Astrocyte of the cerebellum (primary cell): Measurements from ENCODE around the gene TGFBR1.
"Not testable (repeated sequence)": the region's sequence is repeated elsewhere in the genome, so short reads cannot be mapped to it uniquely, and the experiment has no call there.

Experiments used
- DNase-seq: peaks from one replicate; pipeline ENCODE4 v3.0.0-alpha.2; 2011; ENCODE audit warnings: low read depth
- H3K4me3 ChIP-seq: 2 replicates; pipeline ENCODE4 v1.5.1; 2011; ENCODE audit warnings: mild to moderate bottlenecking, low read depth, low read length, moderate library complexity
- in situ Hi-C: cut with HindIII; loops from 2 replicates; pipeline ENCODE4 v1.10.0; 2017; ENCODE audit warnings: low sequenced_read_pairs
- TF ChIP-seq, protein P1 (sequence below): IDR thresholded peaks from 2 replicates; pipeline ENCODE4 v1.5.1; 2012; ENCODE audit warnings: low read length, low read depth, moderate library complexity, mild to moderate bottlenecking; ENCODE audit errors: missing control alignments

Gene TGFBR1

GRCh38 chr9:99095565-99095964 lies 9.3 kb upstream of the TGFBR1 start:
- in situ Hi-C loops = no loop called here
- TF ChIP-seq, protein P1, sequence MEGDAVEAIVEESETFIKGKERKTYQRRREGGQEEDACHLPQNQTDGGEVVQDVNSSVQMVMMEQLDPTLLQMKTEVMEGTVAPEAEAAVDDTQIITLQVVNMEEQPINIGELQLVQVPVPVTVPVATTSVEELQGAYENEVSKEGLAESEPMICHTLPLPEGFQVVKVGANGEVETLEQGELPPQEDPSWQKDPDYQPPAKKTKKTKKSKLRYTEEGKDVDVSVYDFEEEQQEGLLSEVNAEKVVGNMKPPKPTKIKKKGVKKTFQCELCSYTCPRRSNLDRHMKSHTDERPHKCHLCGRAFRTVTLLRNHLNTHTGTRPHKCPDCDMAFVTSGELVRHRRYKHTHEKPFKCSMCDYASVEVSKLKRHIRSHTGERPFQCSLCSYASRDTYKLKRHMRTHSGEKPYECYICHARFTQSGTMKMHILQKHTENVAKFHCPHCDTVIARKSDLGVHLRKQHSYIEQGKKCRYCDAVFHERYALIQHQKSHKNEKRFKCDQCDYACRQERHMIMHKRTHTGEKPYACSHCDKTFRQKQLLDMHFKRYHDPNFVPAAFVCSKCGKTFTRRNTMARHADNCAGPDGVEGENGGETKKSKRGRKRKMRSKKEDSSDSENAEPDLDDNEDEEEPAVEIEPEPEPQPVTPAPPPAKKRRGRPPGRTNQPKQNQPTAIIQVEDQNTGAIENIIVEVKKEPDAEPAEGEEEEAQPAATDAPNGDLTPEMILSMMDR = no peak
- DNase-seq = no peak
- no peak overlapping the region for H3K4me3 ChIP-seq

DNA sequence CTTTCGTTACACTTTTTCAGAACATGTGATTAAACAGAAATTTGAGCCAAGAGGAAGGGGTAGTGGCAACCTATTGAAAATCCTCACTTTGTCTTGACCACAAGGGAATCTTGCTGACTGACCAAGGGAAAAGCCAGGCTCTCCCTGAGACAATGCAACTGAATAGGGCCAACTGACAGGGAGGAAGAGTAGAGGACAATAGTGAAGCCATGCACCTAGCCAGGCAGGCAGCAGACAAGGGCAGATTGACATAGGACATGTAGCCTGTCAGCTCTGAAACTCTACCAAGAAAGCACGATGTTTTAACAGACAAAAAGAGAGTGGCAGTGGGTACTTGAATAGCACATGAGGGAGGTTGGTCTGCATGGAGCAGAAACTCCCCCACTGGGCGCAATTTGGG lies 8.5 kb upstream of the TGFBR1 start:
- in situ Hi-C loops = no loop called here
- TF ChIP-seq, protein P1 = no peak
- DNase-seq = no peak
- H3K4me3 ChIP-seq = no peak overlapping the region

- H3K4me3 ChIP-seq, DNase-seq, in situ Hi-C loops: not testable (repeated sequence)
Measured at GRCh38 chr9:99099806-99100585, 4.9 kb upstream of the TGFBR1 start.

- TF ChIP-seq, protein P1 = no peak
- H3K4me3 ChIP-seq = no peak overlapping the region
- in situ Hi-C loops = no loop called here
Measured at GRCh38 chr9:99101271-99101670, 3.6 kb upstream of the TGFBR1 start.

DNA sequence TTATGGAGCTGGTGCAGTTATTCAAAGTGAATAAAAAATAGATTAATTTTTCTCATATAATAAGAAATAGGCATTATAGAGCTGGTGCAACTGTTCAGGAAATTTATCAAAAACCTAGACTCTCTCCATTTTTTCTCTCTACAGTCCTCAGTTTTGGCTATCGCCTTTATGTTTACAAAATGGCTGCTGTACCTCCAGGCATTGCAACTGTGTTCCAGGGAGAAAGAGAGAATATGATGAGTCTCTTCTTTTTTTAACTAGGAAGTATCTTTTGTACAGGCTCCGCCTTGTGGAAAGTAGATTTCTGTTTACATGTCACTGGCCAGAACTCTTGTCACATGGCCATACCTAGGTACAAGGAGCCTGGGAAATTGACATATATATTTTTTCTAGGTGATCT lies 3.1 kb upstream of the TGFBR1 start:
- in situ Hi-C loops = no loop called here
- H3K4me3 ChIP-seq = no peak overlapping the region
- no peak for DNase-seq
- TF ChIP-seq, protein P1 = no peak

More at GRCh38 chr9:99101271-99101670, 3.6 kb upstream of the TGFBR1 start:
- no peak for DNase-seq

GRCh38 chr9:99103054-99103895 lies 1.6 kb upstream of the TGFBR1 start:
- TF ChIP-seq, protein P1 = no peak

More at GRCh38 chr9:99103054-99103895, 1.6 kb upstream of the TGFBR1 start:
- no peak for DNase-seq
- in situ Hi-C loops = no loop called here
- no peak overlapping the region for H3K4me3 ChIP-seq
